Eye (tissue), 1 donor: ENCODE data around the gene COL5A2.

Source experiments
- DNase-seq: peaks from one replicate; pipeline ENCODE4 v3.0.0-alpha.2; 2015

The COL5A2 gene

GRCh38 chr2:189096769-189097447 is 82.7 kb downstream of the COL5A2 start:
- DNase-seq, result no peak

- no peak for DNase-seq
Observed at GRCh38 chr2:189095101-189095500, 84.5 kb downstream of the COL5A2 start.

- DNase-seq, result no peak
Observed at GRCh38 chr2:189092936-189093335, 86.6 kb downstream of the COL5A2 start.

- no peak for DNase-seq
Observed at GRCh38 chr2:189091253-189091652, 88.3 kb downstream of the COL5A2 start.

DNA sequence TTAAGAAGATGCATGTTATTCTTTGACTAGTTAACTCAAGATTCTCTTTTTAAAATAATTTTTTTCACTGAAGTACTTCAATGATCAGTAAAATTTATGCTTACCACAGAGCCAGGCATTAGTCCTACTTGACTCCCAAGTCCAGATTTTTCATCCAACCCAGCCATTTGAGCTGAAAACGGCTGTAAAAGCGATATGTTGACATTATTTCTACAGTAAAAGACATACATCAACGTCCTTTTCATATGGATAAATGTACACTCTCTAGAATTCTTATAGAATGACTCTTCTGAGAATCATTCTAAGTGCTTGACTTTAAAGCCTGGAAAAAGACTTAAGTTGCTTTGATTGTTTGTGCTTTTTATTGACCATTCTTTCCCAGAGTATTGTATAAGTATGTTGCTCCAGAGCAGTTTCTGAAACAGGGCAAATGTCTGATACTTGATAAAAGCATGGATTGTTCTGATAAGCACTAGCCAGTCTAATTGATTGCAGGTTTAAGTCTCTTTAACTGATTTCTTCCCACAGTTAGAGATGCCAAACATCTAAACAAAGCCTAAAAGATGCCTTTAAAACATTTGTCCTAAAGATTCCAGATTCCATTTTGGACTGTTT is 90.9 kb downstream of the COL5A2 start:
- DNase-seq, result no peak

DNA sequence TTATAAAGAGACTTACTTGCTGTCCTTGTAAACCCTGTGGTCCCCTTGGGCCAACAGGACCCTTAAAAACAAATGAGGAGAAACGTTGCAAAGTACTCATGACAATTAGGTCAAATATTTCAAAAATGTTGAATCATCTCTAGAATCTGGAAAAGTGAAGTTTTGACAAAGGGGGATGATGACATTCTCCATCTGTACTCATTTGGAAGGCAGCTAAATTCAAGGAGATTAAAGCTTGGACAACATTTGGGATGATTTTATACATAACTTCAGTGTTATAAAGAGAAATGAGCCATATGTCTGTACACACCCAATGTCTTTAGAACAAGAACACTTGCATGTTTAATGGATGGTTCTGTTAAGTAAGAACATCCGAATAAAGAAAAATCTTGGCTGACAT is 92.9 kb downstream of the COL5A2 start:
- no peak for DNase-seq

DNA sequence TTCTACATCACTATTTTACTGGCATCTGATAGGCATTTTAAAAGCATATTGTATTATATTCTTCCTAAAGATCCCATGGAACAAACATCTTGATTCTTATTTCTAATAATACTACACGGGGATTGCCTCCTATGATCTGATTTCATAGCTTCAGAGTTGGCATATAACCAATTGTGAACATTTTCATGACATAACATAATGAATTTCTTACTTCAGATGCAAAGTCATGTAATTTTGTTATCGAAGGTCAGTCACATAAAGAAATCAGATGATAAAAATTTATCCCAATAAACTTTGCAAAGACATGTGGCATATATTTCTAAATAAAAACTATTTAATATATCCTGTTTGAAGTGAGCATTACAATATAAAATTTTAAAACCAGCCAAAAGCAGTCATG is 93.3 kb downstream of the COL5A2 start:
- no peak for DNase-seq

- DNase-seq, result no peak
Observed at GRCh38 chr2:189083606-189084005, 96.0 kb downstream of the COL5A2 start.

- no peak for DNase-seq
Observed at GRCh38 chr2:189083106-189083505, 96.5 kb downstream of the COL5A2 start.

DNA sequence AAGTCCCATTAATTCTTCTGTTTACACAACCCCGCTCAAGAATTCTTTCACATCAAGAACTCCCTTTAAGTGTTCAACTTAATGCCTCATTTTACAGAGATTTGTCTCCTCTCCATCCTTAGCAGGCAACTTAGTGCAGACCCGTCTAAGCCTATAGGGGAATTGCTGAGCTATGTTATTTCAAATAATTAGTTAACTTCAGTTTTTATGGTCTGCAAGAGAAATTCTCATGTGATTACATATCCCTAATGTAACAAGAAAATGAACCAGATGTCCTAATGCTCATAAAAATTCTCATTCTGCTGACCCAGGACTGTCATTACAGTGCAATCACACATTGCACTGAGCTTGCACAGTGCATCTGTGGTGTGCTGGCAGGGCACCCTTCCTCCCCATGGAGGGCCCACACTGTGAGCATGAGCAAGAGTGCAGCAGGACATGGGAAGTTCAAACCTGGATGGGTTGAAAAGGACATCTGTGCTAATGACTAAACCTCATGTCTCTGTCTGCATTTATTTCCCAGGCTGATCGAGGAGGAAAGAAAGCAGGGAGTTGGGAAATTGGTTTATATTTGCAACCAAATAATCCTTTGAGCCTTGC is 97.1 kb downstream of the COL5A2 start:
- DNase-seq, result no peak

DNA sequence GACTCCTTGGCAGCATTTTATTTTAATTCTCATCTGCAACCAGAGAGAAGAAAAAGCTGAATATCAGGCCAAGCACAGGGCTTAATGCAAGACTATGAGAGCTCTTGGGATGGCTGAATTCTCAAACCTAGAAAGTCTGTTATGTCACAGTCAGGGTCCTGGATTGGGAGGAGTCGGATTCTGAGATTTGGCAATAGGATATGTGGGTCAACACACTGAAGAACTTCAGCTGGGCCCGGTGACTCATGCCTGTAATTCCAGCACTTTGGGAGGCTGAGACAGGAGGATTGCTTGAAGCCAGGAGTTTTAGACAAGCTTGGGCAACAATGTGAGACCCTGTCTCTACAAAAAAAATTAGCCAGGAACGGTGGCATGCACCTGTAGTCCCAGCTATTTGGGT is 103.0 kb downstream of the COL5A2 start:
- DNase-seq, result no peak

- no peak for DNase-seq
Observed at GRCh38 chr2:189076120-189076519, 103.4 kb downstream of the COL5A2 start.

DNA sequence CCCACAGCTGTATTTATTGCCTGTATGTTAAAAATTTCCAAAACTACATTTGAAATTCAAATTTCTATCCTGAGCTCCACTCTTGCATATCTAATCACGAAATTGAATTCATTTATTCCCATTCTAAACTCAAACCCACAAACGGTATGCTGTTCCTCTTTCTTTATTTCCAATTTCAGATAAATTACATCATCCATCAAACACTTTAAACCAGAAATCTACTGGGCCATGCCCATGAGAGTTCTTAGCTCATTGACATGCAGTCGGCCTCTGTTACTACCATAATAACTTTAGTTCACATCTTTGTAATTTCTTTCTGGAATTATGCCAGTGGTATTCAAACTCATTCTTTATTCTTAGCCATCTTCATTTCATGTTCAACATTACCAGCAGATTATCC is 105.1 kb downstream of the COL5A2 start:
- no peak for DNase-seq

DNA sequence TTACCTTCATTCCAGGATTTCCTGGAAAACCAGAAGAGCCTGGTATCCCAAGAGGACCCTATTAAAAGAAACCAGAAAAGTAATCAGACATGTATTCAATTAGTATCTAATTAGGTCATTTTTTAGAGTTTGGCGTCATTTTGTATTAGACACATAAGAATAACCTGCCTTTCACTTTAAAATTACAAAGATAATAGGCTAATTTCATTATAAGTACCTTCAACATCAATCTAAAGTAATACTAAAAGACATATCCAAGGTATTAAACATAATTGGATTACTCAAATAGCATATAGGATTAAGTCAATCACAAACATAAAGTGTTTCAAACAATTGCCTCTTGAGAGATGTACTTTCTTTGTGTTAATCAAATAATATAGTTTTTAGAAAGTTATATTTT is 107.5 kb downstream of the COL5A2 start:
- no peak for DNase-seq

DNA sequence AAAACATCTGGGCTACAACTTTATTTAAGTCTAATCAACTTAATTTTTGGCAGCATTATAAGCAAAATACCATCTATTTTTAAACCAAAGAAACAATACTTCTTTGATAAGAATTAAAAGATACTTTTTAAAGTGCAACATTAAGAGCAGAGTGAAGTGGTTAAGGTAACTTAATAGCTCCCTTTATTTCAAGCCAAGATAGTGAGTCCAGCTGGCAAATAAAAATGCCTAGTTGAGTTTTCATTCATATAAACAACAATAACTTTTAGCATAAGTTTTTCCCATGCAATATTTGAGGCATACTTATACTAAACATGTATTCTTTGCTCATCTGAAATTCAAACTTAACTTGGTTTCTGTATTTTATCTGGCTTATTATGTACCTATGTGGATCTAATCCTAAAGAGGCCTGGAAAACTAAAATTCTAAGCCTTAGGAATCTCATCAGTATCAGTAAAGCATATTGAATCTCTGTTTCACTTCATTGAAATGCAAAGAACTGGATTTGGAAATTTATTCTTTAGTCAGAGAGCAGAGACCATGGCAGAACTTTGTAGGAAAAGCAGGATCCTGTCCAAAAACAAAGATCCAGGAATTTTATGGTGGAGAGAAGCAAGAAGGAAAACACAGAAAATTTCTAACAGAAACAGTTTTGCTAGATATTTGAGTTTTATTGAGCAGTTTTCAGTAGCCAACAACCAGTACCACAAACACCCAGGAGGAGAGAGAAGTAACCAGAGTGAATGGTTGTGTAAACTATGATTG is 109.5 kb downstream of the COL5A2 start:
- no peak for DNase-seq

- DNase-seq, result no peak
Observed at GRCh38 chr2:189066037-189066436, 113.5 kb downstream of the COL5A2 start.

DNA sequence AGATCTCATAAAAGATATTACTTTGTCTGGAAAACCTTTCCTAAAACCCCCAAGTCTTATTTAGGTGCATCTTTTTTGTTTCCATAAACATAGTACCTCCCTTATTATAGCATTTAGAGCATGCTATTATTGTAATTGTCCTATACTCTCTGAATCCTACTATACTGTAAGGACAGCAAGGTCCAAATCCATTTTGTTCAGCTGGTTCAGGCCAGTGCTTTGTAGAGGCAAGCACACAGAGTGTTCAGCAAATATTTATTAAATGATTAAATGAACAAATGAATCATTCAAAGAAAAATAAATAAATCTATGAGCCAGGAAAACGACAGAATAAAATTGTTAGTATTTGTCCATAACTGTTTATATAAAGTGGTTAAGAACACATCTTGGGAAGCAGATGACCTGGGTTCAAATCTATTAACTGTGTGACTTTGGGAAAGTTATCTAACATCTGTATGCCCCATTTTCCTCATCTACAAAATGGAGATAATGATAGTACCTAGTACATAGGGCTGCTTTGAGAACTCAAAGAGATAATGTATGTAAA is 119.4 kb downstream of the COL5A2 start:
- no peak for DNase-seq

DNA sequence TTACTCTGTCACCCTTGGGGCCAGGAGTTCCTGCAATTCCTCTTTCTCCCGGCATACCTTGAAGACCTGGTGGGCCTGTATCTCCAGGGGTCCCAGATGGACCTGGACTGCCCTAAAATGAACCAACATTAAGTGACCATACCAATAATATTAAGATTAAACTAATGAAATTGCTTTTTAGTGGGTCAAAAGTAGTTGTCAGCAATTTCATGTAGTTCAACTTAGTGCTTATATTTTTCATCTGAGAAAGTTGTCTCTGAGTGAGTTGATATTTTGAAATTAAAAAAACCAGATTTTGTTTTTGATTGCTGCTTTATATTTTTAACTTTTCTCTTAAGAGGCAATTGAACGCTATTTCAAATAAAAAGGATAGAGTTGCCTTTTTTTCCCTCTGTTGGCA is 122.2 kb downstream of the COL5A2 start:
- no peak for DNase-seq

GRCh38 chr2:189056200-189057106 is 123.1 kb downstream of the COL5A2 start:
- DNase-seq, result no peak

- no peak for DNase-seq
Observed at GRCh38 chr2:189050165-189050712, 129.3 kb downstream of the COL5A2 start.

GRCh38 chr2:189049709-189050164 is 129.8 kb downstream of the COL5A2 start:
- DNase-seq, result no peak

DNA sequence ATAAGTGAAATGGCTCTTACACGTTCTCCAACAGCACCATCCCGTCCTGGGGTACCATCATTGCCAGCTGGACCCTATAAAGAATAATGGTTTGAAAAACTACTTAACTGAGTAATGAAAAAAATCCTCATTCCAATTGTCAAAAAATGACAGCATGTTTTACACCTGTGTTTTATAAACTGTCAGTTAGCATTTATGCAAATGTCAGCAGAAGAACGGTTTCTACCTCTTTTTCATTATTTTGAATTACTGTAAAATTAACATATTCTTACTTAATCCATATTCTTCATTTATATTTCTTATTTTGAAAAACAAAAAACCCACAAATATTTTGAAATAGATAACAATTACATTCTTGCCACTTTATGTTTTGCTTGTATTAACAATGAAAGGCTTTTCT is 131.4 kb downstream of the COL5A2 start:
- no peak for DNase-seq
